Medulla oblongata (tissue), 1 donor: ENCODE data around the gene UBE2R2.
"Not testable (repeated sequence)": the region's sequence is repeated elsewhere in the genome, so short reads cannot be mapped to it uniquely, and the experiment has no call there.

Source experiments
- DNase-seq: peaks from one replicate; pipeline ENCODE4 v3.0.0-alpha.2; 2015; ENCODE audit errors: extremely low spot score

UBE2R2 gene

DNA sequence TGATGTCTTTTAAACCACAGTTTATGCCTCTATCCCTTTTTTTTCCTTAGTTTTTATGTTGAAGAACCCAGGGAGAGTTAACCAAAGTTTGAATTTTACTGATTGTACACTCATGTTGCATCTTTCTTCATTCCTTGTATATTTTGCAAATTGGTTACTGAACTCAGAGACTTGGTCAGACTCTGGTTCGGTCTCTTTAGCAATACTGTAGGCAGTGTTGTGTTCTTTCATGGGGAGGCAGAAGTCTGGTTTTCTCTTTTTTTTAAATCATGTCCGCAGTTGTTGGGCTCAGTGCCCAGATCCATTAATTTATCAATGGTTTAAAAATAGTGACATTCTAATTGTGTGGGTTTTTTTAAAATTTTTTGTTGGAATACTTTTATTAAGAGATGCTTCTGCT, 23.4 kb downstream of the UBE2R2 start:
- DNase-seq, result no peak

DNA sequence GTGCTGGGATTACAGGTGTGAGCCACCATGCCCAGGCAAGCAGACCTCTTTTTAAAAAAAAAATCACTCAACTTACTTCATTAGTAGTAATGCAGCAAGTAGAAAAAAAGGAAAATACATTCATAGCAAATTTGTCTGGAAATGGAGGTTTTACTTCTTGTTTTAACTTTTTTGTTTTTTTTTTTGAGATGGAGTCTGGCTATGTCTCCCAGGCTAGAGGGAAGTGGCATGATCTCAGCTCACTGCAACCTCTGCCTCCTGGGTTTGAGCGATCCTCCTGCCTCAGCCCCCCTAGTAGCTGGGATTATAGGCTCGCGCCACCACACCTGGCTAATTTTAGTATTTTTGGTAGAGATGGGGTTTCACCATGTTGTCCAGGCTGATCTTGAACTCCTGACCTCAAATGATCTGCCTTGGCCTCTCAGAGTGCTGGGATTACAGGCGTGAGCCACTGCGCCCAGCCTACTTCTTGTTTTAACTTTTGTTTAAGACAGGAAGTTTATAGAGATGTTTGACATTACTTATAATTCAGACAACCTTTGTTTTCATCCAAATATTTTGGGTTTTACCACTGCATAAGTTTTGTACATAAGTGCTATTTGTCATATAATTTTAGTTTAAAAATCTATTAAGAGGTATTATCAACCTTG, 26.5 kb downstream of the UBE2R2 start:
- DNase-seq, result no peak

DNA sequence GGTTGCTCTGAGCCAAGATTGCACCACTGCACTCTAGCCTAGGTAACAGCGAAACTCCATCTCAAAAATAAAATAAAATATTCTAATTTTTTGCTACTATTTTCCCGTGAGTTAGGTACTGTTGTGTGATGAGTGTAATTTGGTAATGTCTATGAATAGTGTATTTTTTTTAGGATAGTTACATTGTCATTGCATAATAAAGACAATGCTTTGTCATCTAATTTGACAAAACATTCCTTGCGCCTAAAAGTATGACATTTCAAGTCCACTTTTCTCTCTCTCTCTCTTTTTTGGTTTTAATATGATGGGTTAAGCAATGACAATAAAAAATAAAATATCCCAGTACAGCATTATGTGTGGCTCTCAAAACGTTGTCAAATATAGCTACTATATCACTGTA, 29.3 kb downstream of the UBE2R2 start:
- no peak for DNase-seq

DNA sequence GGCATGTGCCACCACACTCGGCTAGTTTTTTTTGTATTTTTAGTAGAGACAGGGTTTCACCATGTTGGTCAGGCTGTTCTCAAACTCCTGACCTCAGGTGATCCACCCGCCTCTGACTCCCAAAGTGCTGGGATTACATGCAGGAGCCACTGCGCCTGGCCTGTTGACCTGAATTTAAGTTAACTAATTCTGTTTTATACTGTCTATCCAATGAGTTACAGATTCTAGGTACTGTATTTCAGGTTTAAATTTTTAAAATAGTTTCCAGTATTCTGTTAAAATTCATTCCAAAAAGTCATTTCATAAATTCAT, 30.9 kb downstream of the UBE2R2 start:
- DNase-seq, result not testable (repeated sequence)

DNA sequence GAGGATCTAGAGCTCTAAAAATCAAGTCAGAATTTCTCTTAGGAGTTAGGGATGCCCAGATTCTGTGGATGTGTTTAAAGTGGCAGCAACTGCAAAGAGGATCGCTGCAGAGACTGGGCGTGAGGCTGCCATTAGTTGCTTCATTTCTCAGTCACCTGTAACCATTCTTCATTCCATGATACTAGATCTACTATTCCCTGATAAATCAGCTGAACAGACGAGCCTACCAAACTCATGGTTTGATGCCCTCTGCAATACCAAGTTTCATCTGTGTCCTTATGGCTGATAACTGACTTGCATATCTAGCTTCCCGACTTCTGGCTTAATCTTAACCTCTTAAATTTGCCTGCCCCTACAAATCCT, 33.3 kb downstream of the UBE2R2 start:
- no peak for DNase-seq

DNA sequence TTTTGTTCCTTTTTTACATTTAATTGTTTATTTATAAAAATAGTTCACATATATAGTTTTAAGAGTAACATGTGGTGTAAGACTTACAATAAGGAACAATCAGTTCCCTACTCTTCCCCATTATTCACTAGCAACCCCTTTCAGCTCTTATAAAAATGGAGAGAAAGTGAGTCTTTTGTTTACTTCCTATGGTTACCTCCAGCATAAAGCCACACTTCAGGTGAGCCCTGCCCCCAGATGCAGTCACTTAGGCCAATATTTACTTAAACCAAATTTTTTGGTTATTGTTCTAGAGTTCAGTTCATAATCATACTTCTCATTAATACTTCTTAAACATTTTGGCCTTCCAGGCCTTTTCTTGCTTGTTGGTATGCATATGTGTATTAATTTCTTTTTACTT, 33.7 kb downstream of the UBE2R2 start:
- no peak for DNase-seq

DNA sequence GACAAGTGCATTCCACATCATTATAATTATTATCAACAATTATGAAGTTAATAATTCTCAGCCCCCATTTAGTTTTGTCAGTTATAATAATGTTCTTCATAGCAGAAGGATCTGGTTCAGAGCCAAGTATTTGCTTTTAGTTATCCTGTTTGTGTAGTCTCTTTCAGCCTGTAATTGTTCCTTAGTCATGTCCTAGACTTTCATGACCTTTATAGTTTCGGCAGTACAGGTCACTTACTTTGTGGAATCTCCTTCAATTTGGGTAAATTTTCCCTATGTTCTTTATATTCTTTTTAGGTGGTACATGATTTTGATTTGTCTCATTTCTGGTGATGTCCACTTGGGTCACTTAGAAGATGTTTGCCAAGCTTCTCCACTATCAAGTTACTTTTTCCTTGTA, 34.3 kb downstream of the UBE2R2 start:
- no peak for DNase-seq

DNA sequence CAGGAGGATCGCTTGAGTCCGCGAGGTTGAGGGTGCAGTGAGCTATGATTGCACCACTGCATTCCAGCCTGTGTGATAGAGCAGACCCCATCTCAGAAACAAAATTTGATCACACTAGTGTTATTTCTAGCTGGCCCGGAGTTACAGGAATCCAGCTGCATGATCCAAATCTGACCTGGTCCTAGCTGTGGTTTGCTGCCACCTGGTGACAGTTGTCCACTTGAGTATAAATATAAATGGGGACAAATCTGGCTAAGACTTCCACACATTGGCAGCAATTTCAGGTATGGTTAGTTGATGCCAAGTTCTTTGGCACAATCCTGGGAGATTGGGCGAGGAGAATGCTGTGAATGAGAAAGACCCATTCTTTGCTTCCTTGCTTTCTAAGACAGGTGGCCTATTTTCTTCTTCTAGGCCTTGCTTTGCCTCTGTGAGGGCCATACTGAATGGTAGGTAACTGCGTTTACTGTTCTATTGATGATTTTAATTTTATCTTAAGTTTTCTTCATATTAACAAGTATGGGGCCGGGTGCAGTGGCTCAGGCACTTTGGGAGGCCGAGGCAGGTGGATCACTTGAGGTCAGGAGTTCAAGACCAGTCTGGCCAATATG, 35.4 kb downstream of the UBE2R2 start:
- DNase-seq, result peak; percentile 89

DNA sequence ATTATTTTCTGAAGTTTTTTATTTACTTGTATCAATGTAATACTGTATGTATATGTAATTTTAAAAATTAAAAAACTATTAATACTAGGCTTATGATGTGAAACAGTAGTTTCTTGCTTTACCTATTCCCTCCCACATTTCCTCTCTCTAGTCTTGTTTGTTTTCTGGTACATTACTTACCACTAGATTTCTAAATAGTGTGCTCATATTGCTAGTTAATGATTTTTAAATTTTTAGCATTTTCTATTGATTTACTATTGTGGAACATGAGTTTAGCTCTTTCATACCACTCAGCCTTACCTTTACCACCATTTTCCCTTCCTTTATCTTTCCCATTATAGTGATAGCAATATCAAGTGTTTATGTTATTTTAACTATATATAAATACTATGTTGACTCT, 39.3 kb downstream of the UBE2R2 start:
- DNase-seq, result no peak

DNA sequence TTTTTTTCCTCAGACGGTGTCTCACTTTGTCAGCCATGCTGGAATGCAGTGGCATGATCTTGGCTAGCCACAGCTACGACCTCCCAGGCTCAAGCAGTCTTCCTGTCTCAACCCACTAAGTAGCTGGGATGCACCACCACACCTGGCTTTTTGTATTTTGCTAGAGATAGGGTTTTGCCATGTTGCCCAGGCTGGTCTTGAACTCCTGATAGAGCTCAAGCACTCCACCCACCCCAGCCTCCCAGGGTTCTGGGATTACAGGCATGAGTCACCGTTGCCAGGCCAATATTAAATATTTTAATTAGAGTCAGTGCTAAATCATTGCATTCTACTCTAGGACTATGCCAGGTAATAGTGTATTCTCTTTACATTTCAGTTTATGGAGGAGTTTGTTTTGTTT, 41.5 kb downstream of the UBE2R2 start:
- no peak for DNase-seq

DNA sequence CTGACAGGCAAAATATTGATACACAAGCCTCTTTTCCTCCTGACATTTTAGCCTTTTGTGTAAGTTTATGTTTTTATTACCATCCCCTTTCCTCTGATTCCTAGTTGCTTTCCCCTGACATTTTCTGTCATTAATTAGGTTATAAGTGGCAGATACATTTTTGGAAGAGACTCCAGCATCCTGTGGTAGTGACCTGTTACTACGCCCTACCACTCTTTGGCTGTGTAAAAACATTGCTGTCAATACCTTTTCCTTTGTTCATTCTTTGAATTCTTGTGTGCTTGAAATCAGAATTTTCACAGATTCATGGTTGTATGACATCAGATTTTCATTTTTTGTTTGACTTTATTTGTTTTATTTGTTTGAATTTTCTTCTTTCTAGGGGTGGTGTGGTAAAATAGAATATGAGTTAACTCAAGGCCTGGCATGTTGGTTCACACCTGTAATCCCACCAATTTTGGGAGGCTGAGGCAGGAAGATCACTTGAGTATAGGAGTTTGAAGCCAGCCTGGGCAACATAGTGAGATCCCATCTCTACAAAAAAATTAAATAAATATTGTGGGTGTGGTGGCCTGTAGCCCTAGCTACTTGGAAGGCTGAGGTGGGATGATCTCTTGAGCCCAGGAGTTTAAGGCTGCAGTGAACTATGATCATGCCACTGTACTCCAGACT, 43.4 kb downstream of the UBE2R2 start:
- DNase-seq, result no peak

DNA sequence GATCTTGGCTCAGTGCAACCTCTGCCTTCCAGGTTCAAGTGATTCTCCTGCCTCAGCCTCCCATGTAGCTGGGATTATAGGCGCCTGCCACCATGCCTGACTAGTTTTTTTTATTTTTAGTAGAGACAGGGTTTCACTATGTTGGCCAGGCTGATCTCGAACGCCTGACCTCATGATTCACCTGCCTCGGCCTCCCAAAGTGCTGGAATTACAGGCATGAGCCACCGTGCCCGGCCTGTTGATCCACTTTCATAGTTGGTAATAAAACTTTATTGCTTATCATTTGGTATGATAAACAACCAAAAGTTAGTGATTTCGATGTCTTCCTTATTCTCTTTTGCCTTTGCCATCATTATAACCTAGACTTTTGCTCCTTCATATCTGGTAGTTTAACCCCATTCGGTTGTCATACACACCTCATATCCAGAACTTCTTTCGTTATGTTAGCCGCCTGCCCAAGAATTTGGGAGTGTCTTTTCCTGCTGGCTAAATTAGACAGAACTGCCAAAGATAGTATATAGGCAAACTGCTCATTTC, 45.0 kb downstream of the UBE2R2 start:
- DNase-seq, result no peak

DNA sequence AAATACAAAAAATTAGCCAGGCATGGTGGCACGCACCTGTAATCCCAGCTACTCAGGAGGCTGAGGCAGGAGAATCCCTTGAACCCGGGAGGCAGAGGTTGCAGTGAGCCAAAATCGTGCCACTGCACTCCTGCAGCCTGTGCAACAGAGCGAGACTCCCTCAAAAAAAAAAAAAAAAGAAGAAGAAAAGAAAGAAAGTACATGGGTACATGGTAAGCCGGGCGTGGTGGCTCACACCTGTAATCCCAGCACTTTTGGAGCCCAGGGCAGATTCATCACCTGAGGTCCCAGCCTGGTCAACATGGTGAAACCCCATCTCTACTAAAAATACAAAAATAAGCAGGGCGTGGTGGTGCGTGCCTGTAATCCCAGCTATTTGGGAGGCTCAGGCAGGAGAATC, 46.1 kb downstream of the UBE2R2 start:
- not testable (repeated sequence) for DNase-seq

DNA sequence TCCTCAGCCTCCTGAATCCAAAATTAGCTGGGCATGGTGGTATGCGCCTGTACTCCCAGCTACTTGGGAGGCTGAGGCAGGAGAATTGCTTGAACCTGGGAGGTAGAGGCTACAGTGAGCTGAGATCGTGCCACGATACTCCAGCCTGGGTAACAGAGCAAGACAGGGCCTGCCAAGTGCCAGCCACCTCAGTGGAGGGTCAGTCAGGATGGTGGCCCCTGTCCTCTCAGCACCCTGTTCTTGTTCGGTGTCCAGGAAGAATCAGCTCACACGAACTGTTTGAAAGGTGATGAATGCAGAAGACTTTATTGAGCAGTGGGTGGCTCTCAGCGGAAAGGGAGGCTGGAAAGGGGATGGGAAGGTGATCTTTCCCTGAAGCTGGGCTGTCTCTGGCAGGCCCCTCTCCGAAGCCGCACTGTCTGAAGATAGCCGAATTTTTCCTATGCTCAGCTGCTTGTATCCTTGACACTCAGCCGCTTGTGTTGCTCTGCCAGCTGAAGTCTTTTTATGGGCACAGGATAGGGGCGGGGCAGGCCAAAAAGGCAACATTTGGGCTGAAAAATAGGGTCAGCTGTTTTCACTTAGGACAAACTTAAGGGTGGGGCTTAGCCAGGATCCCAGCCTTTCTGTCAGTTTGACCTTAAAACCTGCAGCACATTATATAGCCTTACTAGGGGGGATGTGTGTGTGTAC, 50.9 kb downstream of the UBE2R2 start:
- DNase-seq, result no peak

DNA sequence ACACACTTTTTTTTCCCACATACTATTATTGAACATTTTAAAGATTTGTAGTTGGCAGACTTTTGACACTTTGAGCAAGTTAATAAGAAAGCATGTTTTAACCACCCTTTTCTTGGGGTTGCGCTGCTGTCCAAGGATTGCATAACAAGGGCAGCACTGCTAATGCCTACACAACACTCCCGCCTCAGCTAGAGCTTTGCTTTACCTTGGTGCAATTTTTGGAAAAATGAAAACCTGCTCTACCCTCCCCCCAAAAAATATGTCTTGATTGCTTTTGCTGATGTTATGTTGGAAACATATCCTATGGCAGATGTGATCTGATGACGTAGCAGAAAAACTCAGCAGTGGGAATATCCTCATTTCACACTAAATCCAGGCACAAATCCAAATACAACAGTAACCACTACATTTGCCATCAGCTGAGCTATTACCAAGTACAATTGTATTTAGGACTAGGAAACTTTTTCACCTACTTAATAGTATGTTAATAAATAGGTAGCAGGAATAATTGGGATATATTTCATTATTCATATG, 51.5 kb downstream of the UBE2R2 start:
- DNase-seq, result no peak

DNA sequence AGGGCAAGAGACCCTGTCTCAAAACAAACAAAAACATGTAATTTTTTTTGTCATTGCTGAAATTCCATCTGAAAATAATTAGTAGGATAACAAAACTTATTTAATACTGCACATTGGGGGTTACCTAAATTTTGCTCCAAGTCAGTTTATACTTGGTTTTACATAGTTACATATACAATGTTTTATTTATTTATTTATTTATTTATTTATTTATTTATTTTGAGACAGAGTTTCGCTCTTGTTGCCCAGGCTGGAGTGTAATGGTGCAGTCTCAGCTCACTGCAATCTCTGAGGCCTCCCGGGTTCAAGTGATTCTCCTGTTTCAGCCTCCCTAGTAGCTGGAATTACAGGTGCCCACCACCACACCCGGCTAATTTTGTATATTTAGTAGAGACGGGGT, 52.3 kb downstream of the UBE2R2 start:
- DNase-seq, result not testable (repeated sequence)

DNA sequence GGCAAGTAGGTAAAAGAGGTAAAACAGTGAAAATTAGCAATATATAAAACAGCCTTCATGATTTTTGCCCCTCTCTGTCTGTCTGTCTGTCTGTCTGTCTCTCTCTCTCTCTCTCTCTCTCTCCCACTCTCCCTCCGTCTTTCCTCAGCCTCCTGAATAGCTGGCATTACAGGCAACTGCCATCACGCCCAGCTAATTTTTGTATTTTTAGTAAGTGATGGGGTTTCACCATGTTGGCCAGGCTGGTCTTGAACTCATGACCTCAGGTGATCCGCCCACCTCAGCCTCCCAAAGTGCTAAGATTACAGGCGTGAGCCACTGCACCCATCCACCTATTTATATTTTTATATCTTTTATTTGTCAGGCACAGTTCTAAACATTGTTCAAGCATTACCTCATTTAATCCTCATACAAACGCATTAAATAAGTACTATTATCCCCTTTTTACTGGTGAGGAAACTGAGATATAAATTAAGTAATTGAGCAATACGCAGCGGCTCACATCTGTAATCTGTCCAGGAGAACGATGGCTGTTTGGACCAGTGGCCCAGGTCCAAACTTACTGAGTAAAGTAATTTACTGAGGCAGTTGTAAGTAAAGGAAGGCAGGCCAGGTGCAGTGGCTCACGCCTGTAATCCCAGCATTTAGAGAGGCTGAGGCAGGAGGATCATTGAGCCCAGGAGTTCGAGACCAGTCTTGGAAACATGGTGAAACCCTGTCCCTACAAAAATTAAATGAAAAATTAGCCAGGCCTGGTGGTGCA, 60.9 kb downstream of the UBE2R2 start:
- DNase-seq, result no peak

DNA sequence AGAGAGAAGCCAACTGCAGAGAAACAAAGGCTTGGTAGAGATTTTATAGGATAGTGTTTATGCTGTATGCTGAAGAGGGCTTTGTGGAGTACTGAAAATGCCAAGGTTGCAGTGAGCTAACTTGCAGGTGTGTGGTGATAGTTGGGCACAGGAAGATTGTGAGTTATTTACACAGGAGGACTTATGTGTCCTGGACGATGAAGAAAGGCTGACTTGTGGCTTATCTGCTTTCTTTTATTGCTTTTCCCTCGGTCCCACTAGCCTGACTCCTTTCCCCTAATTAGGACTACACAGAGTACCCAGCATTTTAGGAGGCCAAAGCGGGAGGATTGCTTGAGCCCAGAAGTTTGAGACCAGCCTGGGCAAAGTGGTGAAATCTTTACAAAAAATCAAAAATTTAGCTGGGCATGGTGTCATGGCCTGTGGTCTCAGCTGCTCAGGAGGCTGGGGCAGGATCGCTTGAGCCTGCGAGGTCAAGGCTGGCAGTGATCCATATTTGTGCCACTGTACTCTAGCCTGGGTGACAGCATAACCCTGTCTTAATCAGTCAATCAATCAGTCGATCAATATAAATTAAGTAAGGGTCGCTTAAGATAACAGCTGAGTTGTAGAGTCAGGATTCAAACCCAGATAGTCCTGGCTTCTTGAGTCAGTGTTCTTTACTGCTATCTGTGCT, 61.9 kb downstream of the UBE2R2 start:
- DNase-seq, result no peak

DNA sequence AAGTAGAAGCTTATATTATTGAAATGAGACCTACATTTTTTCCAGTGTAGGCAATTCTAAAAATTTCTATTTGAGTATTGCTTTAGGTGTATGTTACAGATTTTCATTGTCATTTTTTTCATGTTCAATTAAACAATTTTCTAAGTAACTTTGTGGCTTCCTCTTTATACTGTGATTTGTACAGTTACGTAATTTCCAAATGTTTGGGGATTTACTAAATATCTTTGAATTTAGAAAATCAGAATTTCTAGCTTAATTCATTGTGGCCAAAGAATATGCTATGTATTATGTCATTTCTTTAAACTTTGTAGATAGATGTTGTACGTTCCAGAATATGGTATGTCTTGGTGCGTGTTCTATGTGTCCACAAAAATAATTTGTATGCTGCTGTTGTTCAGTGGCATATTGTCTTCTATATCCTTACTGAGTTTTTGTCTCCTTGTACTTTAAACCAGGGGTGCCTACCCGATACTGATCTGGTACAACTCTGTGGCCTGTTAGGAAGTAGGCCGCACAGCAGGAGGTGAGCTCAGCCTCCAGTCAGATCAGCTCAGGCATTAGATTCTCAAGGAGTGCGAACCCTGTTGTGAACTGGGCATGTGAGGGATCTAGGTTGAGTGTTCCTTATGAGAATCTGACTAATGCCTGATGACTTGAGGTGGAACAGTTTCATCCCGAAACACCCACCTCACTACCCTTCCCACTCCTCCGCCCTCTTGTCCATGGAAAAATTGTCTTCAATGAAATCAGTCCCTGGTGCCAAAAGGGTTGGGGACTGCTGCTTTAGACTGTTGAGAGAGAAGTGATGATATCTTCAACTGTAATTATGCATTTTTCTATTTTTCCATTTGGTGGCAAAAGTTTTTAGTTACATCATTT, 63.5 kb downstream of the UBE2R2 start:
- DNase-seq, result no peak

DNA sequence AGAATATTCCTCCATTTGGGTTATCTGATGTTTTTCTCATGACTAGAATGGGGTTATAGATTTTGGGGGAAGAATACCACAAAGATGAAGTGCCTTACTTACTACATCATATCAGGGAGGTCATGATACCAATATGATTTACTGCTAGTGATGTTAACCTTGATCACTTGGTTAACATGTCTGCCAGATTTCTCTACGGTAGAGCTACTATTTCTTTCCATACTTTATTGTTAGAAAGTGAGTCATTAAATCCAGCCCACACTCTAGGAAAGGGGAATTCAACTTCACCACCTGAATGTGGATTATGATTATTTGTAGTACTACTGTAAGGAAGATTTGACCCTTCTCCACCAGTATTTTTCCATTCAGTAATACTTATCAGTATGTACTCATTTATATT, 64.7 kb downstream of the UBE2R2 start:
- DNase-seq, result no peak
